ENCODE results near the gene FOXO3.

Gene FOXO3

DNA sequence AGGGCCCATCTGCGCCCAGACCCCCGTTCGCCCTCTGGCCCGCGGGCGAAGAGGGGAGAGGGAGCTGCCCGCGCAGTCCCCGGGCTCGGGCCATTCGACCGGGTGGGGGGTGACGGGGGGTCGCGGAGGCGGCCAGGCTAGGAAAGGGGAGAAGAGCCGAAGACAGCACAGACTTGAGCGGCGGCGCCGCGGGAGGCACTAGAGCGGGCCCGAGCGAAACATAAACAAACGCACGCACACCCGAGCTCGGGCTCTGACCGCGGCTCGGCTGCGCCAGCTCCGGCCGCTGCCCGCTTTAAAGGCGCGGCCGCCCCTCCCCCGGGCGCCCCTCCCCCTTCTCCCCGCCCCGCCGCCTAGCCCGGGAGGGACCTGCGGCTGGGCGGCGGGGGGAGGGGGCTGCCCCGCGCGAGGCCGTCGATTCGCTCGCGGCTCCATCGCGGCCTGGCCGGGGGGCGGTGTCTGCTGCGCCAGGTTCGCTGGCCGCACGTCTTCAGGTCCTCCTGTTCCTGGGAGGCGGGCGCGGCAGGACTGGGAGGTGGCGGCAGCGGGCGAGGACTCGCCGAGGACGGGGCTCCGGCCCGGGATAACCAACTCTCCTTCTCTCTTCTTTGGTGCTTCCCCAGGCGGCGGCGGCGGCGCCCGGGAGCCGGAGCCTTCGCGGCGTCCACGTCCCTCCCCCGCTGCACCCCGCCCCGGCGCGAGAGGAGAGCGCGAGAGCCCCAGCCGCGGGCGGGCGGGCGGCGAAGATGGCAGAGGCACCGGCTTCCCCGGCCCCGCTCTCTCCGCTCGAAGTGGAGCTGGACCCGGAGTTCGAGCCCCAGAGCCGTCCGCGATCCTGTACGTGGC lies at the start of gene FOXO3:
Gene FOXO3, plus strand, starts transcription at position 455 of the 846 bp plus-strand sequence. Its CDS starts 292 bp downstream, at position 747.
- H4K20me1 ChIP-seq, result peaks cover 11 to 44% (median 30%) of the 10 kb centered on the region in 11 experiments; a peak in 18 of 22 replicates
- no peak for TF ChIP-seq Cebpa-rat (IDR thresholded peaks at IDR 0.05)
- H3K9ac ChIP-seq, result peak within 1 kb of the TSS; percentile 90 to 100 (median 96)
- H3K27me3 ChIP-seq, result peaks cover 0 to 19% (median 6%) of the 10 kb centered on the region in 11 experiments; a peak in 8 of 22 replicates
- H3K4me2 ChIP-seq, result peak within 1 kb of the TSS; percentile 88 to 99 (median 94)
- H3K27ac ChIP-seq, result peak within 1 kb of the TSS; percentile 79 to 99 (median 96)
- no peaks in the 10 kb centered on the region for H3K9me3 ChIP-seq (replicated peaks in 1 of 11)
- H3K36me3 ChIP-seq, result peaks cover 0 to 13% (median 10%) of the 10 kb centered on the region in 11 experiments; a peak in 12 of 22 replicates
- peak within 1 kb of the TSS; percentile 88 to 98 (median 92) for H3K4me3 ChIP-seq
- peaks cover 39 to 53% (median 51%) of the 10 kb centered on the region in 10 experiments for H3K4me1 ChIP-seq

- Histone ChIP-seq H4K20me1 (no peaks in the 10 kb centered on the region), H3K36me3 (peaks cover 0 to 30% (median 11%) of the 10 kb centered on the region in 11 experiments; a peak in 12 of 22 replicates), H3K4me3 (no peak overlapping the region), H3K27ac (no peak overlapping the region), H3K4me1 (peaks cover 0 to 8% (median 5%) of the 10 kb centered on the region in 10 experiments; a peak in 9 of 20 replicates), H3K4me2 (no peak overlapping the region), H3K27me3 (no peaks in the 10 kb centered on the region), H3K9me3 (replicated peaks in 1 of 11) (peaks cover 0 to 7% (median under 1%) of the 10 kb centered on the region in 11 experiments; a peak in 8 of 22 replicates), H3K9ac (no peak overlapping the region)
- no peak for TF ChIP-seq Cebpa-rat (IDR thresholded peaks at IDR 0.05)
Observed at GRCh38 chr6:108518714-108519576, 41.8 kb upstream of the FOXO3 start.

DNA sequence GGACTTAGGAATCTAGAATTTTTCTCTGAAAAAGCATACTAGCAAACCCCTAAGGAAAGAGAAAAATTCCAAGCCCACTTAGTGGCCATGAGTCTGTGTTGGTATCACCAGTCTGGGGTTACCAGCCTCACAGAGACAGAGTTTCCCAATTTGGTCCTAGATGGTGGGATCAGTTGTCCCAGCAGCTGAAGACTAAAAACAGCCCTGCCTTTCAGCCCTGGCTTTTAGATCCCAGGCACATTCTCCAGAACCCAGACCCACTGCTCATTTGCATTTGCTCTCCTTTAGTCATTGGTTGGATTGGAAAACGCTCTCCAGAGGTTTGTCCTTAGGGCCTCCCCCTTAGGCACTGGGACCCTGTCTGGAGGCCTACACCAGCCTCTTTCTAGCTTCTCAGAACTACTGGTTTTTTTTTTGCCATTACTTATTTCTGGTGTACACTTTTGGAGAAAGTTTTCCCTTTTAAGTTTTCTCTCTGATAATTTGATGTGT lies 39.1 kb upstream of the FOXO3 start:
- H3K4me2 ChIP-seq, result no peak overlapping the region
- no peak overlapping the region for H3K9ac ChIP-seq
- H4K20me1 ChIP-seq, result no peaks in the 10 kb centered on the region
- H3K4me1 ChIP-seq, result peaks cover 0 to 8% (median 5%) of the 10 kb centered on the region in 10 experiments; a peak in 9 of 20 replicates
- no peak for TF ChIP-seq Cebpa-rat (IDR thresholded peaks at IDR 0.05)
- H3K36me3 ChIP-seq, result peaks cover 0 to 29% (median 11%) of the 10 kb centered on the region in 11 experiments; a peak in 11 of 22 replicates
- H3K27ac ChIP-seq, result no peak overlapping the region
- H3K4me3 ChIP-seq, result no peak overlapping the region
- H3K9me3 ChIP-seq (replicated peaks in 1 of 11), result peaks cover 0 to 6% (median 0%) of the 10 kb centered on the region in 11 experiments; a peak in 1 of 22 replicates
- no peaks in the 10 kb centered on the region for H3K27me3 ChIP-seq

- H4K20me1 ChIP-seq, result no peaks in the 10 kb centered on the region
- peaks cover 0 to 6% (median 0%) of the 10 kb centered on the region in 11 experiments; a peak in 1 of 22 replicates for H3K9me3 ChIP-seq (replicated peaks in 1 of 11)
- no peak overlapping the region for H3K9ac ChIP-seq
- TF ChIP-seq Cebpa-rat (IDR thresholded peaks at IDR 0.05), result no peak
- peaks cover 10 to 17% (median 13%) of the 10 kb centered on the region in 10 experiments for H3K4me1 ChIP-seq
- H3K36me3 ChIP-seq, result peaks cover 0 to 29% (median 11%) of the 10 kb centered on the region in 11 experiments; a peak in 11 of 22 replicates
- H3K27ac ChIP-seq, result no peak overlapping the region
- peak overlapping the region in 5 of 11 experiments; percentile 25 to 38 (median 33); a peak in 6 of 22 replicates for H3K4me2 ChIP-seq
- no peaks in the 10 kb centered on the region for H3K27me3 ChIP-seq
- H3K4me3 ChIP-seq, result no peak overlapping the region
Observed at GRCh38 chr6:108523697-108524096, 37.0 kb upstream of the FOXO3 start.

DNA sequence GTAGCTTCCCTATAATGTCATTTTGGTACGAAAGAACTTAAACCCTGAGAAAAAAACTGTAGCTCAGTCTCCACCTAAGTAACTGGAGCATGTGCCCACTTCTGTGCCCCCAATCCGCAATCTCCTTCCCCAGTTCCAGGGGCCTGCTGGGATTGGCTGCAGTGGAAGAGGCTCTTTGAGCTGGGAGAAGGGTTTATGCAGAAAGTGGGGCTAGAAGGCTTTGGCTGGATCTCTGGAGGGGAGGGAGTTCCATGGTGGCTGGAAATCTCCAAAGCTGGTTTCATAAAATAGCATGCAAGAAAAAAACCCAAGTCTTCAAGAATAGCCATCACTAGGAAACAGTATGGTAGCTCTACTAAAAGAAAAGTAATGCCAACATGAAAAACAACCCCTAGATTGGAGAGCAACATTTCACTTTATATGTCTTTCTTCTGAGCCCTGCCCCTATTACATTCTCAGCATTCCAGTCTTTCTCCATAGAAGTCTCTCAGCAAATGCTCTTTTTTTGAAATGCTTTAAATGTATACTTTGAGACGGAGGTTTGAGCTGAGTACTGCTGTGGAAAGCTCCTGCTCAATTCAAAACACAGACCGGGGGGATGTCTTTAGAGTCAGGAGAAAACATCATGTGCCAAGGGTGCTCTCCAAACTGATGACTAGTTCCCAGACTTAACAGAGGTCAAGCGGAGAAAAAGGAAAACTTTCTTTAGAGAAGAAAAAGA lies 36.0 kb upstream of the FOXO3 start:
- Histone ChIP-seq H3K4me3 (no peak overlapping the region), H3K4me1 (peaks cover 10 to 17% (median 13%) of the 10 kb centered on the region in 10 experiments), H3K9me3 (replicated peaks in 1 of 11) (peaks cover 0 to 6% (median 0%) of the 10 kb centered on the region in 11 experiments; a peak in 1 of 22 replicates), H3K27me3 (no peaks in the 10 kb centered on the region), H3K9ac (no peak overlapping the region), H3K4me2 (no peak overlapping the region), H4K20me1 (no peaks in the 10 kb centered on the region), H3K27ac (no peak overlapping the region), H3K36me3 (peaks cover 0 to 24% (median 11%) of the 10 kb centered on the region in 11 experiments; a peak in 11 of 22 replicates)
- no peak for TF ChIP-seq Cebpa-rat (IDR thresholded peaks at IDR 0.05)

DNA sequence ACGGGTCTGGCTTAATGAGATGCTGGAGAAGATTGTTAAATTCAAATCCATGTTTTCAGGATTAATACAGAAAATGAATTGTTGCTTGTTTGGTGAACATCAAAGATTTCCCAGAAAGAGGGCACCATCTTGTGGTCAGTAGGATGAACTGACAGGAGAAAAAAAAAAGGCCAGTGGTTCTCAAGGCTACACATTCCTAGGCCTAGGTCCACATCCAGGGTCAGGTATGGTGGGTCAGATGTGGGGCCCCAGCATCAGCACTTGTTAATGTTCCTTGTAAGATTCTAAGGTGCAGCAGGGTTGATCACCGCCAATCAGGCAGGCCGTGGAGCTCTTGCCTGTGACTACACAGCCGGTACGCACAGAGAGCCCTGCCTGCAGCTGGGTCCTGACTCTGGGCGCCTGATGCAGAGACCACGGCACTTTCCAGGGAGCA lies 34.0 kb upstream of the FOXO3 start:
- Histone ChIP-seq H4K20me1 (no peaks in the 10 kb centered on the region), H3K4me1 (peaks cover 10 to 17% (median 13%) of the 10 kb centered on the region in 10 experiments), H3K27ac (no peak overlapping the region), H3K4me3 (no peak overlapping the region), H3K9ac (peak overlapping the region in 3 of 11 experiments; percentile 5 to 16 (median 14); a peak in 3 of 22 replicates), H3K4me2 (peak overlapping the region; percentile 10 to 71 (median 60); a peak in 19 of 22 replicates), H3K36me3 (peaks cover 0 to 6% (median 0%) of the 10 kb centered on the region in 11 experiments; a peak in 1 of 22 replicates), H3K27me3 (no peaks in the 10 kb centered on the region), H3K9me3 (replicated peaks in 1 of 11) (no peaks in the 10 kb centered on the region)
- no peak for TF ChIP-seq Cebpa-rat (IDR thresholded peaks at IDR 0.05)

DNA sequence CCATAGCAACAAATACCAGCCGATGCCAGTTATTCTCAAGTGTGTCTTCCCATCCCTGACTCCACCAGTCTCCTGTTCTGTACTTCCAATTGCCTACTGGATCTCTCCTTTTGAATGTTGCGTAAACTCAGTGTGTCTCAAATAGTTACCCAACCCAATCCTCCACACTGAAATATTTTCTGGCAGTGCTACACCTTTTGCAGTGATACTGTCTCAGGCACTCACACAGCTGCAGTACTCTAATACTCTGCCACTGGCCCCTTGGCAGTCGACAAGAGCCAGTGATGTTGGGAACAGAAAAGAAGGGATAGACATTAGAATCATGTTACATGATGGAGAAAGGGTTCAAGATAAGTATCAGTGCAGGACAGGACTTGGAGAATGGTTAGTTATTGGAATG lies 31.8 kb upstream of the FOXO3 start:
- TF ChIP-seq Cebpa-rat (IDR thresholded peaks at IDR 0.05), result no peak
- no peak overlapping the region for H3K9ac ChIP-seq
- no peaks in the 10 kb centered on the region for H4K20me1 ChIP-seq
- no peaks in the 10 kb centered on the region for H3K9me3 ChIP-seq (replicated peaks in 1 of 11)
- no peaks in the 10 kb centered on the region for H3K27me3 ChIP-seq
- peaks cover 4 to 14% (median 10%) of the 10 kb centered on the region in 10 experiments; a peak in 19 of 20 replicates for H3K4me1 ChIP-seq
- no peak overlapping the region for H3K27ac ChIP-seq
- H3K4me3 ChIP-seq, result no peak overlapping the region
- H3K36me3 ChIP-seq, result no peaks in the 10 kb centered on the region
- no peak overlapping the region for H3K4me2 ChIP-seq

DNA sequence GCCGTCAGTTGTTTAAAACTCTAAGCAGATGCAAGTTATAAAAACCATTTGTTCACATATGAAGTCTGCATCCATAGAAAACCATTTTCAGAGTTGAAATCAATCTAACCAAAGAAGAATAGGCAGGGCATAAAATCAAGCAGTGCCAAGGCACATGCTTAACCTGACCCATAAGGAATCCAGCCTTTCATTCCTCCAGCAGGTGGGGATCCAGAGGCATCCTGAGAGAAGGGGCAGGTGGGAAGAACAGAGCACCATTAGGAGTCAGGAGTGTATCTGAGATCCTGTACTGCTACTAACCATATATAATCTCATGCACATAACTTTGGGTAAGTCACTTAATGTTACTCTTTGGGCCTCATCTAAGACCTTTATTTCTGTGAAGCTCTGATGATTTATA lies 29.4 kb upstream of the FOXO3 start:
- no peak for TF ChIP-seq Cebpa-rat (IDR thresholded peaks at IDR 0.05)
- no peak overlapping the region for H3K4me2 ChIP-seq
- H4K20me1 ChIP-seq, result no peaks in the 10 kb centered on the region

More for the DNA sequence above, 29.4 kb upstream of the FOXO3 start:
- Histone ChIP-seq H3K4me1 (peaks cover 4 to 19% (median 10%) of the 10 kb centered on the region in 10 experiments; a peak in 19 of 20 replicates), H3K36me3 (no peaks in the 10 kb centered on the region), H3K9me3 (replicated peaks in 1 of 11) (no peaks in the 10 kb centered on the region), H3K9ac (no peak overlapping the region), H3K27ac (no peak overlapping the region), H3K4me3 (no peak overlapping the region), H3K27me3 (no peaks in the 10 kb centered on the region)

All from BLaER1 treated with 17β-estradiol and CSF1 and Interleukin-3, amounts not matched to agents 10 nM and 100 nM (cell line).